GM23248 (cell line): ENCODE results near the gene MTUS2. TPM values are rescaled to one million over a fixed set of nuclear protein-coding genes. Genes with fewer than 3 reads are reported as not detected.
A peak's percentile ranks its signal among the peaks of the same experiment; 100 is the strongest.

Experiments
- DNase-seq: peaks from one replicate; pipeline ENCODE4 v3.0.0-alpha.2; 2015
- H2AFZ ChIP-seq: fragments of 200-600 bp; sonication (generic); 2 replicates; pipeline ENCODE4 v1.6.1; 2016; ENCODE audit warnings: antibody characterized with exemption
- H3F3A ChIP-seq: fragments of 200-600 bp; sonication (generic); 2 replicates; pipeline ENCODE4 v1.6.1; 2016; ENCODE audit warnings: mild to moderate bottlenecking, antibody characterized with exemption, mixed run types; ENCODE audit not compliant: insufficient read depth
- H3K27ac ChIP-seq: fragments of 200-600 bp; sonication (generic); 2 replicates; pipeline ENCODE4 v1.5.1; 2016; ENCODE audit warnings: mild to moderate bottlenecking
- H3K27me3 ChIP-seq: fragments of 200-600 bp; sonication (generic); replicated peaks from 2 replicates; pipeline ENCODE4 v1.6.1; 2016; ENCODE audit warnings: mild to moderate bottlenecking; ENCODE audit not compliant: insufficient read depth
- H3K36me3 ChIP-seq: fragments of 200-600 bp; sonication (generic); 2 replicates; pipeline ENCODE4 v1.6.1; 2016; ENCODE audit warnings: low read depth, mild to moderate bottlenecking
- H3K4me1 ChIP-seq: fragments of 200-600 bp; sonication (generic); 2 replicates; pipeline ENCODE4 v1.6.1; 2016; ENCODE audit warnings: mild to moderate bottlenecking; ENCODE audit not compliant: insufficient read depth
- H3K4me2 ChIP-seq: fragments of 200-600 bp; sonication (generic); one replicate; pipeline ENCODE4 v1.6.1; 2016; ENCODE audit warnings: mild to moderate bottlenecking; ENCODE audit not compliant: unreplicated experiment
- H3K4me3 ChIP-seq: fragments of 200-600 bp; sonication (generic); 2 replicates; pipeline ENCODE4 v1.5.1; 2016; ENCODE audit warnings: mild to moderate bottlenecking
- H3K79me2 ChIP-seq: fragments of 200-600 bp; sonication (generic); 2 replicates; pipeline ENCODE4 v1.6.1; 2016; ENCODE audit warnings: mild to moderate bottlenecking; ENCODE audit not compliant: insufficient read depth
- H3K9ac ChIP-seq: fragments of 200-600 bp; sonication (generic); 2 replicates; pipeline ENCODE4 v1.6.1; 2016; ENCODE audit warnings: mild to moderate bottlenecking
- H3K9me2 ChIP-seq: fragments of 200-600 bp; sonication (generic); 2 replicates; pipeline ENCODE4 v1.6.1; 2016; ENCODE audit warnings: mixed run types, mild to moderate bottlenecking, moderate library complexity; ENCODE audit not compliant: insufficient read depth
- H3K9me3 ChIP-seq: fragments of 200-600 bp; sonication (generic); one replicate; pipeline ENCODE4 v1.6.1; 2017; ENCODE audit warnings: low read depth
- H4K20me1 ChIP-seq: fragments of 200-600 bp; sonication (generic); 2 replicates; pipeline ENCODE4 v1.6.0; 2016; ENCODE audit not compliant: insufficient read depth
- EZH2 ChIP-seq: fragments of 200-600 bp; sonication (generic); IDR thresholded peaks from 2 replicates; pipeline ENCODE4 v1.6.1; 2018; ENCODE audit warnings: antibody characterized with exemption, mild to moderate bottlenecking; ENCODE audit not compliant: insufficient read depth, poor library complexity, severe bottlenecking
- EZH2phosphoT487 ChIP-seq: fragments of 200-600 bp; sonication (generic); IDR thresholded peaks from 2 replicates; pipeline ENCODE4 v1.6.1; 2018; ENCODE audit warnings: antibody characterized with exemption, moderate library complexity, mild to moderate bottlenecking, low read depth; ENCODE audit not compliant: insufficient read depth
- WGBS, 2 experiments: methylation state at CpG; one replicate each; pipeline ENCODE4 v1.1.6; 2015 to 2017; ENCODE audit warnings: low lambda C conversion rate in 2 of 2, low coverage in 1 of 2; ENCODE audit errors: missing lambda C conversion rate in 2 of 2; 5-methylcytosine and 5-hydroxymethylcytosine counted together
- in situ Hi-C: fragments of 300-500 bp; cut with MboI; formaldehyde crosslinking; loops from 2 replicates; pipeline ENCODE4 v1.15.0; 2020
- polyA plus RNA-seq: library from polyadenylated mRNA; unstranded; fragments of >200 nt; fragmentation: Nextera tagmentation; extraction: Ambion mirVana; gene quantifications from 2 replicates; pipeline ENCODE4 v1.2.1, GENCODE V29; 2016
- total RNA-seq: library from RNA; depleted of rRNA; stranded (reverse); fragments of >200 nt; shearing (Covaris generic); gene quantifications from 2 replicates; pipeline ENCODE4 v1.2.3, GENCODE V29; 2014

The MTUS2 gene
- total and polyA plus RNA-seq, 2 experiments from 2014 or later: 0.43 to 0.74 TPM

GRCh38 chr13:29284726-29285125, 464.6 kb downstream of the MTUS2 start:
- Histone ChIP-seq H3K79me2 (no peaks in the 10 kb centered on the region), H3K4me2 (no peak overlapping the region)
- TF ChIP-seq EZH2: no peak
- no peak for TF ChIP-seq EZH2phosphoT487

GRCh38 chr13:29287237-29287636, 467.1 kb downstream of the MTUS2 start:
- Histone ChIP-seq H3K9ac (no peak overlapping the region), H3K9me2 (no peaks in the 10 kb centered on the region), H3K27me3 (peaks cover 16% of the 10 kb centered on the region), H4K20me1 (no peaks in the 10 kb centered on the region), H3K9me3 (no peaks in the 10 kb centered on the region), H3K4me3 (no peak overlapping the region), H2AFZ (no peak overlapping the region), H3K27ac (no peak overlapping the region), H3K79me2 (no peaks in the 10 kb centered on the region), H3K4me1 (no peaks in the 10 kb centered on the region), H3K4me2 (no peak overlapping the region), H3K36me3 (no peaks in the 10 kb centered on the region), H3F3A (no peaks in the 10 kb centered on the region)
- 21 to 37% methylated on average over 5 of the region's 5 CpGs for WGBS, 2 experiments
- in situ Hi-C loops: no loop called here
- TF ChIP-seq EZH2phosphoT487 (no peak), EZH2 (no peak)
- DNase-seq: no peak

More at GRCh38 chr13:29284726-29285125, 464.6 kb downstream of the MTUS2 start:
- no peaks in the 10 kb centered on the region for H4K20me1 ChIP-seq
- no peaks in the 10 kb centered on the region for H3F3A ChIP-seq
- no peaks in the 10 kb centered on the region for H3K4me1 ChIP-seq
- no peak overlapping the region for H3K27ac ChIP-seq
- peak; percentile 4 for DNase-seq
- no peaks in the 10 kb centered on the region for H3K9me3 ChIP-seq
- no peaks in the 10 kb centered on the region for H3K9me2 ChIP-seq
- H3K4me3 ChIP-seq: no peak overlapping the region
- no peaks in the 10 kb centered on the region for H3K36me3 ChIP-seq
- in situ Hi-C loops: no loop called here
- peaks cover 22% of the 10 kb centered on the region for H3K27me3 ChIP-seq
- no peak overlapping the region for H2AFZ ChIP-seq
- H3K9ac ChIP-seq: no peak overlapping the region

GRCh38 chr13:29292045-29292444, 471.9 kb downstream of the MTUS2 start:
- Histone ChIP-seq H3K27me3 (peaks cover 8% of the 10 kb centered on the region), H3F3A (no peaks in the 10 kb centered on the region), H2AFZ (no peak overlapping the region), H3K27ac (no peak overlapping the region), H3K4me1 (no peaks in the 10 kb centered on the region), H3K9me2 (no peaks in the 10 kb centered on the region), H3K4me3 (no peak overlapping the region), H4K20me1 (no peaks in the 10 kb centered on the region), H3K36me3 (no peaks in the 10 kb centered on the region), H3K9me3 (no peaks in the 10 kb centered on the region), H3K9ac (no peak overlapping the region), H3K79me2 (no peaks in the 10 kb centered on the region), H3K4me2 (no peak overlapping the region)
- DNase-seq: no peak
- TF ChIP-seq EZH2phosphoT487 (no peak), EZH2 (no peak)
- WGBS, 2 experiments: 8% methylated on average over 3 of the region's 3 CpGs
- in situ Hi-C loops: no loop called here

GRCh38 chr13:29294821-29295220, 474.7 kb downstream of the MTUS2 start:
- H3K9ac ChIP-seq: no peak overlapping the region
- H3K4me3 ChIP-seq: no peak overlapping the region
- H3K27ac ChIP-seq: no peak overlapping the region
- no peaks in the 10 kb centered on the region for H3K4me1 ChIP-seq
- DNase-seq: no peak
- no peak overlapping the region for H3K4me2 ChIP-seq
- no peak overlapping the region for H2AFZ ChIP-seq
- no peaks in the 10 kb centered on the region for H3K36me3 ChIP-seq
- TF ChIP-seq EZH2phosphoT487 (no peak), EZH2 (no peak)
- 0% methylated on average over 1 of the region's 1 CpG for WGBS, 2 experiments
- no peaks in the 10 kb centered on the region for H3K79me2 ChIP-seq
- H4K20me1 ChIP-seq: no peaks in the 10 kb centered on the region
- no peaks in the 10 kb centered on the region for H3F3A ChIP-seq
- H3K27me3 ChIP-seq: no peaks in the 10 kb centered on the region
- H3K9me2 ChIP-seq: no peaks in the 10 kb centered on the region
- H3K9me3 ChIP-seq: no peaks in the 10 kb centered on the region
- in situ Hi-C loops: no loop called here

- Histone ChIP-seq H3F3A (no peaks in the 10 kb centered on the region), H3K9ac (no peak overlapping the region), H3K27me3 (no peaks in the 10 kb centered on the region), H4K20me1 (no peaks in the 10 kb centered on the region), H3K79me2 (no peaks in the 10 kb centered on the region), H3K27ac (no peak overlapping the region), H3K36me3 (no peaks in the 10 kb centered on the region), H3K4me3 (no peak overlapping the region), H3K4me1 (no peaks in the 10 kb centered on the region), H3K9me3 (no peaks in the 10 kb centered on the region), H2AFZ (no peak overlapping the region), H3K4me2 (no peak overlapping the region), H3K9me2 (no peaks in the 10 kb centered on the region)
- in situ Hi-C loops: loop anchor here (25.0 kb wide), 1 partner anchor 1239 kb away; no protein-coding TSS in a partner anchor
- no peak for DNase-seq
- TF ChIP-seq EZH2: no peak
- no peak for TF ChIP-seq EZH2phosphoT487
- WGBS, 2 experiments: 0 to 8% methylated on average over 1 of the region's 1 CpG
Observed at GRCh38 chr13:29301027-29301426, 480.9 kb downstream of the MTUS2 start.
